Astrocyte (in vitro differentiated cells and primary cell): Measurements from ENCODE around the gene NDUFB2. TPM values are rescaled to one million over a fixed set of nuclear protein-coding genes. Genes with fewer than 3 reads are reported as not detected.

ENCODE experiments used
- DNase-seq: peaks from one replicate; pipeline ENCODE4 v3.0.0-alpha.2; 2010; ENCODE audit warnings: low read depth
- FAIRE-seq: peaks from 2 replicates; lab custom pipeline; 2011; peaks lifted over from hg19 to GRCh38; lab: Jason Lieb, UNC
- H2AFZ ChIP-seq: 2 replicates; pipeline ENCODE4 v1.6.0; 2012; ENCODE audit warnings: low read depth, low read length, inconsistent platforms
- H3K27ac ChIP-seq: 2 replicates; pipeline ENCODE4 v1.5.1; 2011; ENCODE audit warnings: low read depth, low read length, inconsistent platforms
- H3K27me3 ChIP-seq: 2 replicates; pipeline ENCODE4 v1.6.0; 2011; ENCODE audit warnings: low read length, inconsistent platforms; ENCODE audit not compliant: insufficient read depth
- H3K36me3 ChIP-seq: 2 replicates; pipeline ENCODE4 v1.5.1; 2011; ENCODE audit warnings: low read length, inconsistent platforms; ENCODE audit not compliant: insufficient read depth
- H3K4me1 ChIP-seq: 2 replicates; pipeline ENCODE4 v1.5.1; 2011; ENCODE audit warnings: low read length, inconsistent platforms; ENCODE audit not compliant: insufficient read depth
- H3K4me2 ChIP-seq: 2 replicates; pipeline ENCODE4 v1.6.0; 2012; ENCODE audit warnings: low read length, inconsistent platforms
- H3K4me3 ChIP-seq: 2 replicates; pipeline ENCODE4 v1.5.1; 2011; ENCODE audit warnings: low read depth, mild to moderate bottlenecking, low read length, inconsistent platforms; ENCODE audit not compliant: insufficient read depth
- H3K79me2 ChIP-seq: 2 replicates; pipeline ENCODE4 v1.6.0; 2012; ENCODE audit warnings: mild to moderate bottlenecking, low read length, inconsistent platforms; ENCODE audit not compliant: insufficient read depth
- H3K9ac ChIP-seq: 2 replicates; pipeline ENCODE4 v1.6.0; 2012; ENCODE audit warnings: mild to moderate bottlenecking, low read length, inconsistent platforms
- H3K9me3 ChIP-seq: 2 replicates; pipeline ENCODE4 v1.5.1; 2012; ENCODE audit warnings: low read depth, mild to moderate bottlenecking, low read length, inconsistent platforms; ENCODE audit not compliant: insufficient read depth
- H4K20me1 ChIP-seq: 2 replicates; pipeline ENCODE4 v1.6.0; 2012; ENCODE audit warnings: low read length, inconsistent platforms; ENCODE audit not compliant: insufficient read depth
- H3K27ac Mint-ChIP-seq: one replicate; pipeline ENCODE4 v1.8.0; 2021; ENCODE audit warnings: mild to moderate bottlenecking, mixed read lengths; ENCODE audit not compliant: unreplicated experiment
- H3K27me3 Mint-ChIP-seq: one replicate; pipeline ENCODE4 v1.8.0; 2021; ENCODE audit warnings: low read depth, mixed read lengths; ENCODE audit not compliant: unreplicated experiment
- H3K36me3 Mint-ChIP-seq: one replicate; pipeline ENCODE4 v1.8.0; 2021; ENCODE audit warnings: low read depth, mixed read lengths; ENCODE audit not compliant: unreplicated experiment
- H3K4me1 Mint-ChIP-seq: one replicate; pipeline ENCODE4 v1.8.0; 2021; ENCODE audit warnings: low read depth, mixed read lengths; ENCODE audit not compliant: unreplicated experiment
- H3K4me3 Mint-ChIP-seq: one replicate; pipeline ENCODE4 v1.8.0; 2021; ENCODE audit warnings: mild to moderate bottlenecking, moderate library complexity, mixed read lengths; ENCODE audit not compliant: unreplicated experiment
- H3K9me3 Mint-ChIP-seq: one replicate; pipeline ENCODE4 v1.8.0; 2021; ENCODE audit warnings: mild to moderate bottlenecking, mixed read lengths; ENCODE audit not compliant: unreplicated experiment
- CTCF ChIP-seq: IDR thresholded peaks from 2 replicates; pipeline ENCODE4 v1.5.1; 2011; ENCODE audit warnings: low read depth, mild to moderate bottlenecking, inconsistent platforms, low read length, moderate library complexity; ENCODE audit not compliant: insufficient read depth
- EZH2 ChIP-seq: IDR thresholded peaks from 2 replicates; pipeline ENCODE4 v1.6.1; 2012; ENCODE audit warnings: mild to moderate bottlenecking, low read length, inconsistent platforms; ENCODE audit not compliant: insufficient read depth
- total RNA-seq: library from RNA; stranded (reverse); gene quantifications from 2 replicates; pipeline ENCODE4 v1.2.1, GENCODE V29; 2021

The NDUFB2 gene
- total RNA-seq, 1 donor from 2014 or later = 254 TPM

- H3K36me3 Mint-ChIP-seq = peaks cover 4% of the 10 kb centered on the region
- no peak overlapping the region for H3K9ac ChIP-seq
- H3K4me1 ChIP-seq = no peaks in the 10 kb centered on the region
- H3K9me3 Mint-ChIP-seq = no peaks in the 10 kb centered on the region
- no peak for TF ChIP-seq EZH2
- no peak for TF ChIP-seq CTCF
- H3K4me3 ChIP-seq = no peak overlapping the region
- FAIRE-seq = no peak
- no peaks in the 10 kb centered on the region for H3K79me2 ChIP-seq
- H2AFZ ChIP-seq = no peak overlapping the region
- H3K4me2 ChIP-seq = no peak overlapping the region
- no peaks in the 10 kb centered on the region for H3K27me3 ChIP-seq
- peaks cover 6% of the 10 kb centered on the region for H3K36me3 ChIP-seq
- H3K4me3 Mint-ChIP-seq = no peak overlapping the region
- H3K27ac ChIP-seq = no peak overlapping the region
- H4K20me1 ChIP-seq = no peaks in the 10 kb centered on the region
- no peaks in the 10 kb centered on the region for H3K4me1 Mint-ChIP-seq
- no peak overlapping the region for H3K27ac Mint-ChIP-seq
- H3K27me3 Mint-ChIP-seq = no peaks in the 10 kb centered on the region
- H3K9me3 ChIP-seq = no peaks in the 10 kb centered on the region
- DNase-seq = no peak
Measured at GRCh38 chr7:140752533-140752932, 56.0 kb downstream of the NDUFB2 start.

GRCh38 chr7:140754506-140754905 is 58.0 kb downstream of the NDUFB2 start:
- Histone ChIP-seq H4K20me1 (no peaks in the 10 kb centered on the region), H3K27ac (no peak overlapping the region), H3K27me3 (no peaks in the 10 kb centered on the region), H3K4me1 (no peaks in the 10 kb centered on the region), H3K79me2 (no peaks in the 10 kb centered on the region), H3K36me3 (no peaks in the 10 kb centered on the region), H3K9ac (no peak overlapping the region), H3K9me3 (no peaks in the 10 kb centered on the region), H2AFZ (no peak overlapping the region), H3K4me2 (no peak overlapping the region), H3K4me3 (no peak overlapping the region)
- TF ChIP-seq CTCF (no peak), EZH2 (no peak)
- Mint-ChIP-seq H3K27me3 (no peaks in the 10 kb centered on the region), H3K4me1 (no peaks in the 10 kb centered on the region), H3K27ac (no peak overlapping the region), H3K9me3 (peaks cover 1% of the 10 kb centered on the region), H3K36me3 (peaks cover 5% of the 10 kb centered on the region), H3K4me3 (no peak overlapping the region)
- FAIRE-seq (no peak), DNase-seq (no peak)

Other genes starting within 250 kb of the NDUFB2 start
- 91.7 and 95.7 TPM in 2 replicates for gene MKRN1, start 217.2 kb upstream of the NDUFB2 start, total RNA-seq
- gene DENND2A, start 55.9 kb upstream of the NDUFB2 start, total RNA-seq = 41.7 and 42.1 TPM in 2 replicates
- 11.5 and 12.4 TPM in 2 replicates for gene ADCK2, start 23.8 kb upstream of the NDUFB2 start, total RNA-seq
- 24.1 and 26.0 TPM in 2 replicates for gene BRAF, start 228.2 kb downstream of the NDUFB2 start, total RNA-seq